K562 (cell line): ENCODE data around the gene PTPRF. TPM values are rescaled to one million over a fixed set of nuclear protein-coding genes. Genes with fewer than 3 reads are reported as not detected.

Experiments used
- ATAC-seq: fragments of 200-7000 bp; cut with Tn5 transposase; 3 replicates; pipeline ENCODE4 v1.9.1; 2020; ENCODE audit warnings: moderate library complexity
- BruUV-seq: library from RNA; stranded (reverse); fragments of 400-500 nt; replicated peaks from 2 replicates; lab custom pipeline; 2021; lab: Mats Ljungman, UMichigan
- CTCF ChIA-PET: fragments of 300-600 bp; formaldehyde crosslinking; extraction: SDS; loops from one replicate; lab custom pipeline; 2021; ENCODE audit warnings: low intra/inter-chr PET ratio; lab: Yijun Ruan, JAX
- POLR2A ChIA-PET: fragments of 300-600, 350-650 bp; sonication (Branson Sonifier 250); formaldehyde crosslinking; extraction: SDS; loops from one replicate; lab custom pipeline; 2021; ENCODE audit warnings: antibody characterized with exemption, inconsistent platforms; lab: Yijun Ruan, JAX
- DNase-seq, 4 experiments: peaks; one replicate each; pipeline versions ENCODE4 v3.0.0 to v3.0.0-alpha.2; 2011 to 2018; ENCODE audit warnings: low spot score in 3 of 4, mixed read lengths in 3 of 4; ENCODE audit errors: extremely low read depth in 1 of 4
- FAIRE-seq: peaks from 2 replicates; lab custom pipeline; 2011; peaks lifted over from hg19 to GRCh38; lab: Jason Lieb, UNC
- H2AFZ ChIP-seq: 2 replicates; pipeline ENCODE4 v1.6.0; 2011; ENCODE audit warnings: low read depth, low read length, control low read depth, inconsistent platforms
- H3K27ac ChIP-seq: fragments of 200-600 bp; 3 replicates; pipeline ENCODE4 v1.8.0; 2011; ENCODE audit warnings: low read depth, mild to moderate bottlenecking, control low read depth, inconsistent platforms, low read length, moderate library complexity, mixed read lengths; ENCODE audit errors: extremely low read depth
- H3K27me3 ChIP-seq, 2 experiments: fragments of 300-600 bp in 1 of 2; 2 replicates in 1 of 2; 3 replicates in 1 of 2; pipeline versions ENCODE4 v1.6.0 to v1.8.0; 2011; ENCODE audit warnings: inconsistent platforms in 2 of 2, low read length in 2 of 2, mild to moderate bottlenecking in 1 of 2, mixed read lengths in 1 of 2, moderate library complexity in 1 of 2; ENCODE audit not compliant: control insufficient read depth in 2 of 2, insufficient read depth in 2 of 2
- H3K36me3 ChIP-seq: fragments of 300-600 bp; 3 replicates; pipeline ENCODE4 v1.8.0; 2011; ENCODE audit warnings: mild to moderate bottlenecking, low read length, inconsistent platforms; ENCODE audit not compliant: control insufficient read depth, insufficient read depth
- H3K4me1 ChIP-seq, 2 experiments: fragments of 200-600 bp in 1 of 2; replicated peaks in 1 of 2; 2 replicates in 1 of 2; 3 replicates in 1 of 2; pipeline versions ENCODE4 v1.5.1 to v1.8.0; 2011; ENCODE audit warnings: inconsistent platforms in 2 of 2, low read length in 2 of 2, mild to moderate bottlenecking in 1 of 2, mixed read lengths in 1 of 2, moderate library complexity in 1 of 2; ENCODE audit not compliant: control insufficient read depth in 2 of 2, insufficient read depth in 2 of 2
- H3K4me2 ChIP-seq: 2 replicates; pipeline ENCODE4 v1.6.1; 2011; ENCODE audit warnings: low read length, control low read depth, inconsistent platforms, mixed read lengths; ENCODE audit not compliant: insufficient read depth
- H3K4me3 ChIP-seq: fragments of 200-600 bp; sonication (generic), shearing (Covaris generic); 2 replicates; pipeline ENCODE4 v1.5.1; 2016; ENCODE audit warnings: control low read depth, inconsistent platforms
- H3K79me2 ChIP-seq: fragments of 200-600 bp; 3 replicates; pipeline ENCODE4 v1.8.0; 2011; ENCODE audit warnings: low read length, inconsistent platforms; ENCODE audit not compliant: control insufficient read depth, insufficient read depth
- H3K9ac ChIP-seq, 2 experiments: 2 replicates each; pipeline versions ENCODE4 v1.6.0 to v1.6.1; 2011; ENCODE audit warnings: low read depth in 2 of 2, low read length in 2 of 2, control low read depth in 1 of 2, inconsistent platforms in 1 of 2, mild to moderate bottlenecking in 1 of 2, mixed read lengths in 1 of 2; ENCODE audit not compliant: insufficient read depth in 1 of 2
- H3K9me1 ChIP-seq: one replicate; pipeline ENCODE4 v1.6.0; 2011; ENCODE audit warnings: inconsistent platforms, mild to moderate bottlenecking, low read length, moderate library complexity; ENCODE audit not compliant: control insufficient read depth, insufficient read depth
- H3K9me3 ChIP-seq: replicated peaks from 2 replicates; pipeline ENCODE4 v1.5.1; 2011; ENCODE audit warnings: low read depth, low read length, inconsistent platforms; ENCODE audit not compliant: control insufficient read depth, insufficient read depth
- H4K20me1 ChIP-seq: replicated peaks from 2 replicates; pipeline ENCODE4 v1.6.1; 2011; ENCODE audit warnings: low read length, inconsistent platforms, mixed read lengths; ENCODE audit not compliant: control insufficient read depth, insufficient read depth
- ATF3 ChIP-seq, 2 experiments: fragments of 450-650 bp in 1 of 2; sonication (generic) in 1 of 2; formaldehyde crosslinking in 1 of 2; IDR thresholded peaks in 1 of 2; conservative IDR thresholded peaks in 1 of 2; 2 replicates each; pipeline versions ENCODE4 v1.6.1 to v1.8.1; 2016 to 2023; ENCODE audit warnings: mild to moderate bottlenecking in 2 of 2, moderate library complexity in 2 of 2, inconsistent platforms in 1 of 2, missing genetic modification reagents in 1 of 2
- BACH1 ChIP-seq: fragments of 200-800 bp; sonication (Bioruptor generic); IDR thresholded peaks from 2 replicates; pipeline ENCODE4 v1.6.1; 2016; ENCODE audit warnings: missing genetic modification characterization, missing compliant biosample characterization
- BMI1 ChIP-seq: fragments of 150-350 bp; IDR thresholded peaks from 2 replicates; pipeline ENCODE4 v1.6.1; 2014; ENCODE audit warnings: low read length
- CCNT2 ChIP-seq: IDR thresholded peaks from 2 replicates; pipeline ENCODE4 v1.6.1; 2011; ENCODE audit warnings: borderline replicate concordance, low read depth, mild to moderate bottlenecking, moderate library complexity, mixed read lengths, low read length; ENCODE audit not compliant: insufficient read length; ENCODE audit errors: extremely low read depth
- GATAD2B ChIP-seq: fragments of 450-650 bp; IDR thresholded peaks from 2 replicates; pipeline ENCODE4 v1.6.1; 2017; ENCODE audit warnings: mild to moderate bottlenecking, borderline replicate concordance
- HNRNPL ChIP-seq: fragments of 200-400 bp; formaldehyde crosslinking; IDR thresholded peaks from 2 replicates; pipeline ENCODE4 v1.6.1; 2017; ENCODE audit warnings: low read depth, mild to moderate bottlenecking, low read length
- KDM5B ChIP-seq: fragments of 200-600 bp; sonication (generic); IDR thresholded peaks from 2 replicates; pipeline ENCODE4 v1.6.1; 2012; ENCODE audit warnings: low read depth, mild to moderate bottlenecking, moderate library complexity, low read length, control low read depth, inconsistent platforms; ENCODE audit not compliant: insufficient replicate concordance
- MAFG ChIP-seq: fragments of 450-650 bp; conservative IDR thresholded peaks from 2 replicates; pipeline ENCODE4 v1.6.1; 2016; ENCODE audit warnings: missing genetic modification characterization, missing compliant biosample characterization
- NEUROD1 ChIP-seq: fragments of 150-350 bp; IDR thresholded peaks from 2 replicates; pipeline ENCODE4 v1.6.1; 2014; ENCODE audit warnings: borderline replicate concordance, low read length, low read depth; ENCODE audit not compliant: partially characterized antibody
- PREB ChIP-seq: sonication (generic); formaldehyde crosslinking; IDR thresholded peaks from 2 replicates; pipeline ENCODE4 v1.8.1; 2023; ENCODE audit warnings: mild to moderate bottlenecking, missing genetic modification reagents
- SRF ChIP-seq, 2 experiments: fragments of 250-450, 450-650 bp in 1 of 2; sonication (Bioruptor Pico) in 1 of 2; sonication (generic) in 1 of 2; formaldehyde crosslinking; IDR thresholded peaks; 2 replicates each; pipeline versions ENCODE4 v1.5.0 to v1.5.1; 2020 to 2022; ENCODE audit warnings: mild to moderate bottlenecking in 1 of 2, missing genetic modification reagents in 1 of 2
- STAT5A ChIP-seq: IDR thresholded peaks from 2 replicates; pipeline ENCODE4 v1.6.1; 2012; ENCODE audit warnings: low read length, inconsistent platforms, borderline replicate concordance
- ZNF184 ChIP-seq: sonication (generic); formaldehyde crosslinking; IDR thresholded peaks from 2 replicates; pipeline ENCODE4 v1.5.0; 2020; ENCODE audit warnings: missing genetic modification reagents
- ZNF347 ChIP-seq: fragments of 450-650 bp; formaldehyde crosslinking; IDR thresholded peaks from 2 replicates; pipeline ENCODE4 v1.4.0; 2020; ENCODE audit warnings: low read depth, mild to moderate bottlenecking, moderate library complexity
- WGBS: fragments of 100-300 bp; shearing (Covaris generic); methylation state at CpG from one replicate; pipeline ENCODE4 v1.1.6; 2016; ENCODE audit warnings: low coverage, mixed read lengths; ENCODE audit not compliant: insufficient coverage; ENCODE audit errors: missing lambda C conversion rate; 5-methylcytosine and 5-hydroxymethylcytosine counted together
- in situ Hi-C: fragments of 300-500 bp; cut with MboI; formaldehyde crosslinking; loops from 4 replicates; pipeline ENCODE4 v1.15.0; 2018; ENCODE audit warnings: inconsistent platforms, mixed read lengths
- intact Hi-C: fragments of 100-400 bp; cut with micrococcal nuclease; formaldehyde crosslinking; loops from 2 replicates; pipeline ENCODE4 v1.14.2; 2022
- polyA plus RNA-seq, 8 experiments: library from polyadenylated mRNA; depleted of rRNA in 4 of 8; stranded (reverse) in 5 of 8; unstranded in 3 of 8; fragments of >200 nt; fragmentation: Nextera tagmentation in 2 of 8; fragmentation: Illumina TruSeq in 1 of 8; extraction: Ambion mirVana in 2 of 8; extraction: Trizol in 1 of 8; gene quantifications; 2 replicates each; pipeline versions ENCODE4 v1.2.1 to v1.2.3, GENCODE V29; 2011 to 2014; ENCODE audit warnings: inconsistent platforms in 1 of 8, missing spikeins in 1 of 8
- total RNA-seq, 7 experiments: library from RNA; depleted of rRNA in 6 of 7; stranded (reverse); fragments of >200 nt in 6 of 7; fragmentation: Illumina TruSeq in 2 of 7; extraction: Trizol in 2 of 7; gene quantifications; 2 replicates each; pipeline versions ENCODE4 v1.2.1 to v1.2.3, GENCODE V29; 2011 to 2021; ENCODE audit warnings: low replicate concordance in 1 of 7

Gene PTPRF
- total and polyA plus RNA-seq, 9 of the 15 experiments (the other 6 are each of a cell fraction or from before 2014, with no cell fraction given): 0.13 to 4.3 (median 1.1) TPM

GRCh38 chr1:43556782-43557181 lies 26.1 kb downstream of the PTPRF start:
- DNase-seq: no peak
- H3K27me3 ChIP-seq: peaks cover 14 to 57% of the 10 kb centered on the region in 2 experiments
- H3K9me1 ChIP-seq: peaks cover 8% of the 10 kb centered on the region
- H2AFZ ChIP-seq: no peak overlapping the region
- BruUV-seq: no TSS peak
- no peak overlapping the region for H3K4me3 ChIP-seq
- no peaks in the 10 kb centered on the region for H3K9me3 ChIP-seq
- in situ Hi-C loops: no loop called here
- peaks cover 0 to 10% of the 10 kb centered on the region in 2 experiments; a peak in 1 of 5 replicates for H3K4me1 ChIP-seq
- TF ChIP-seq MAFG (tag): no peak
- no peak for TF ChIP-seq CCNT2
- no peak for TF ChIP-seq NEUROD1
- TF ChIP-seq STAT5A: no peak
- H3K79me2 ChIP-seq: no peaks in the 10 kb centered on the region
- H3K27ac ChIP-seq: no peak overlapping the region
- POLR2A ChIA-PET: no interaction called here
- H4K20me1 ChIP-seq: peaks cover 26% of the 10 kb centered on the region
- no peak for ATAC-seq
- FAIRE-seq: no peak
- no peaks in the 10 kb centered on the region for H3K36me3 ChIP-seq
- WGBS: 25% methylated on average over 6 of the region's 6 CpGs
- CTCF ChIA-PET: no interaction called here
- intact Hi-C loops: no loop called here
- H3K9ac ChIP-seq: no peak overlapping the region; a peak in 1 of 4 replicates
- H3K4me2 ChIP-seq: no peak overlapping the region

- FAIRE-seq (no peak), DNase-seq (peak; percentile 30 to 70 (median 62)), ATAC-seq (peak; percentile 61)
- Histone ChIP-seq H2AFZ (0 out of 2 replicates have a peak overlapping the region, but pooled peaks have one; percentile 33), H3K36me3 (no peaks in the 10 kb centered on the region), H3K9me1 (peaks cover 8% of the 10 kb centered on the region), H4K20me1 (peaks cover 28% of the 10 kb centered on the region), H3K27me3 (peaks cover 12 to 60% of the 10 kb centered on the region in 2 experiments; a peak in 4 of 5 replicates), H3K4me2 (no peak overlapping the region), H3K4me1 (peaks cover 0 to 10% of the 10 kb centered on the region in 2 experiments; a peak in 1 of 5 replicates), H3K9ac (no peak overlapping the region), H3K9me3 (no peaks in the 10 kb centered on the region), H3K27ac (no peak overlapping the region), H3K79me2 (no peaks in the 10 kb centered on the region), H3K4me3 (no peak overlapping the region)
- intact Hi-C loops (no loop called here), in situ Hi-C loops (no loop called here)
- BruUV-seq: no TSS peak
- CTCF ChIA-PET: no interaction called here
- 28% methylated on average over 5 of the region's 9 CpGs for WGBS
- POLR2A ChIA-PET: interaction anchor here (0.6 kb wide), 1 partner anchor 1995 kb away, joined by 3 read pairs; no protein-coding TSS in a partner anchor
- TF ChIP-seq HNRNPL: no peak
- TF ChIP-seq ATF3 (IDR thresholded peaks at IDR 0.05): no peak
- no peak for TF ChIP-seq ATF3 (CRISPR knock-in tag; conservative IDR thresholded peaks at IDR 0.05)
- TF ChIP-seq GATAD2B: no peak
- TF ChIP-seq ZNF184 (CRISPR knock-in tag): no peak
- no peak for TF ChIP-seq BMI1
- TF ChIP-seq SRF (CRISPR knock-in tag; IDR thresholded peaks at IDR 0.05): no peak
- TF ChIP-seq PREB (CRISPR knock-in tag): no peak
- TF ChIP-seq KDM5B: no peak
- no peak for TF ChIP-seq ZNF347 (CRISPR knock-in tag)
- no peak for TF ChIP-seq BACH1 (tag)
These were observed 27.1 kb downstream of the PTPRF start for GRCh38 chr1:43557744-43558245.
